ENCODE measurements around the gene KRI1.
A peak's percentile ranks its signal among the peaks of the same experiment; 100 is the strongest.
"Not testable (repeated sequence)": the region's sequence is repeated elsewhere in the genome, so short reads cannot be mapped to it uniquely, and the experiment has no call there.

KRI1 gene

GRCh38 chr19:10574462-10574861 is 8.7 kb upstream of the KRI1 start:
- no peak for DNase-seq

DNA sequence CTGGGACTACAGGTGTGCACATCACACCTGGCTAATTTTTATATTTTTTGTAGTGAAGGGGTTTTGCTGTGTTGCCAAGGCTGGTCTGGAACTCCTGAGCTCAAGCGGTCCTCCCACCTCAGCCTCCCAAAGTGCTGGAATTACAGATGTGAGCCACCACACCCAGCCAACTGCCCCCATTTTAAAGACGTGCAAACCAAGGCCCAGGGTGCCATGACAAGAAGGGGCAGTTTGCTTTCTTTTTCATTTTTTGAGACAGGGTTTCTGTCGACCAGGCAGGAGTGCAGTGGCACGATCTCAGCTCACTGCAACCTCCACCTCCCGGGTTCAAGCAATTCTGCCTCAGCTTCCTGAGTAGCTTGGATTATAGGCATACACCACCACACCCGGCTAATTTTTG is 8.0 kb upstream of the KRI1 start:
- not testable (repeated sequence) for DNase-seq

DNA sequence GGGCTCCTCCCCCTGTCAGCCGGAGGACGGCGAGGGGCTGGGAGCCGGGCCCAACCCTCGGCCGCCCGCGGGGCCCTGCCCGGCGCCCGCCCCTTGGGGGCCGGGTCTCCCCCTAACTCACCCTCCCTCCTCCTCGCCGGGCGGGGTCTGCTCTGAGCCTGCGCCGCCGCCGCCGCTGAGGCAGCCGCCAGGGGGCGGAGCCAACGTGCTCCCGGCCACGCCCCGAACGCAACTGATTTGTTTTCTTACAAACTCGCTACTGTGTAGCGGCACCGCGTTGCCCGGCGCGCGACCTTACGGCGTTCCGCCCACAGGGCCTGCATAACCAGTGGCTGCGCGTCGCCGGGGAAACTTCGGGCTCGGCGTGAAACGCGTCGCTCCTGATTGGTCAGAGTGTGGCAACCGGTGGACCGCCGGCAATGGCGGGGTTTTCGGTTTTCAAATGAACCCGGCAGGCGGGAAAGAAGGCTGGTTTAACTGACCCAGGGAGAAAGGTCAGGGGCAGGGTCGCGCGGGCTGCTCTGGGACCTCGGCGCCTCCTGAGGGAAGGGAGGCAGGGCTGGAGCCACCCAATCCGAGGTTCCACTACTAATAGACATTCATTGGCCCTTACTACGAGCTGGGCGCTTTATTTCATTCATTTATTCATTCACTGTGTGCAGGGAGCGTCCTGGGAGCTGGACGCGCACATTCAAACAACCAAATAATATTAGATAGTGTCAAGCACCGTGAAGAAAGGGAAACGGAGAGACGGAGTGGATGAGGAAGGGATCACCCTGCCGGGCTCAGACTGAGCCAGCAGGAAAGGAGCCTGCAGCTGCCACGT is 3.2 kb upstream of the KRI1 start, which contains the start of gene CDKN2D:
TSS of gene CDKN2D (minus strand) at position 154 of the 826 bp plus-strand sequence. CDS start 326 bp downstream, outside the sequence.
- peak; percentile 98 for DNase-seq

GRCh38 chr19:10568062-10568825 is 2.4 kb upstream of the KRI1 start:
- peak; percentile 56 for DNase-seq

- peak; percentile 19 for DNase-seq
Observed at GRCh38 chr19:10567656-10568055, 1.8 kb upstream of the KRI1 start.

GRCh38 chr19:10566658-10567410 is 1.0 kb upstream of the KRI1 start:
- DNase-seq: no peak

DNA sequence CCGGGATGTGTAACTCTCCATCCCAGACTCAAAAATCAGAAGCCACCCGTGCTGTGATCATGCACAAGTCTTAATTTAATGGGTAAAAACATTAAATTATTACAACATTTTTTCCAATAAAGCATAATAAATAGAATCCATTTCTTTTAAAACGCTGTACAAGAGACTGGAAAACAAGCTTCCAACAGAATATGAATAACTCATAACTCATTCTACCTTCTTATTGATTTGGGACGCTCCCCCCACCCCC is 523 bp upstream of the KRI1 start:
- no peak for DNase-seq

DNA sequence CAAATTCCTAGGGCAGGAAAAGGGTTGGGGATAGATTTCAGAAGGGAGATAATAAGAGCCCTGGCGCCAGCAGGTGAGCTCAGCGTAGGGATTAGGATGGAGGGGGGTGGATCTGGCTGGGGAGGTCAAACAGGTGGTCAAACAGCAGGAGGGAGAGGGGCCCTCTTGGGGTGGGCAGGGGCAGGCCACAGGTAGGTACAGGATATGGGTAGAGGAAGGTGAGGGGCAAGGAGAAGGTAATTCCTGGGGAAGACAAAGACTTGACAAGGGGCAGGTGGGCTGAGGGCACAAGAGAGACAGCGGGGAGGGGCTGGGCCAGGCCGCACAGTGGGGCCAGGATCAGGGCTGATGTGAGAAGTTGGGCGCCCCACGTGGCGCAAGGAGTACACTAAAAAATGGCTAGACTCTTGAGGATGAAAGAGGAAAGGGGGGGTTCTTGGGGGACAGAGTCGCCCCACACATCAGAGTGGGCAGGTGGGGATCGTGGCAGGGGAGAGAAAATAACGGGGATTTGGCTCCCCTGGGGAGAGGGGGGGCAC is 713 bp downstream of the KRI1 start:
- peak; percentile 46 for DNase-seq

- DNase-seq: no peak
Observed at GRCh38 chr19:10562609-10563008, 3.2 kb downstream of the KRI1 start.

DNA sequence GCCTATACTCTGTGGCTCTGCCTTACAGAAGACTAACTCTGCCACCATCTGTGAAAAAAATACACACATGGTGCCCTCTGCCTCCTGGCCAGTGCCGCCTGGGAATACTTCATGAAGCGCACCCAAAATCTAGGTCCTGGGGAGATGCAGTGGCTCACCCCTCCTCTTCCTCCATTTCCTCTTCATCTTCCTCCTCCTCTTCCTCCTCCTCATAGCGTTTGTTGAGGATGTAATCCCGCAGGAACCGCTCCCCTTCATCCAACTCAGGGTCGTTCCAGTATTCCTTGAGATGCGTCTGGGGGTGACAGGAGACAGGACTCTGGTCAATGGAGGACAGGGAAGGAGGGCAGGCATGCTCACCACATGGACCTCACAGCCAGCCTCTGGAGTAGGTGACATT is 5.7 kb downstream of the KRI1 start:
- DNase-seq: no peak

GRCh38 chr19:10557603-10558197 is 8.1 kb downstream of the KRI1 start:
- no peak for DNase-seq

- no peak for DNase-seq
Observed at GRCh38 chr19:10555610-10555973, 10.2 kb downstream of the KRI1 start.

DNA sequence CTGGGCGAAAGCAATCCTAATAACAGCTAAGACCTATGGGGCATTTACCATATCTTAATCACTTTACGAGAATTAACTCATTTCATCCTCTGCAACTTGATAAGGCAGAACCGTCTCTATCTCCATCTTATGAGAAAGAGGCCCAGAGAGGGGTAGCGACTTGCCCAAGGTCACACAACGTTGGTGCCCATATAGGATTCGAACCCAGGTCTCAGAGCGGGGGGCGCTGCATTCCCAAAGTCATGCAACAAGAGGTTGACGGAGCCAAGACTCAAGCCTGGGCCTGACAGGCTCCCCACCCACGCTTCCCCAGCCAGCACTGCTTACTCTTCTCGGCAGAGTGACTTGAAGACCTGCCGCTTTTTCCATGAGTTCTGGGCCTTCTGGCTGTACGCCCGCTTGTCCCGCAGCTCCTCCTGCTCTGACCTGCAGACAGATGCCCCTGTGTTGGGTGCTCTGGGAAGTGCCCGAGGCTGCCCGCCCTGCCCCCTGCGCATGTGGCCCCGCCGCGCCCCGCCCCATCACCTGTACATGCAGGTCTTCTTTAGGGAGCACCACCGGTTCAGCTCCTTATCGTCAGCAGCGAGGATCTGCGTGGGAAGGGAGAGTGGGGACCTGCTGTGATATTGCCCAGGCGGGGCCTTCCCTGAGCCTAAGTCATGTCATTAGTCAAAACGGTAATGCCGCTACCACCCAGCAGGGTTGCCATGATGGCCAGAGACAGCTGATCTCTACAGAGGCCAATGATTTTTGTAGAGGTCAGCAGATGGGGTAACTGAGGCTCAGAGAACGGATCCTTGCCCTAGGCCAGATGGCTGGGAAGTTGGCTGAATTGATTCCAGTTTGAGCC is 10.8 kb downstream of the KRI1 start:
- DNase-seq: no peak

DNA sequence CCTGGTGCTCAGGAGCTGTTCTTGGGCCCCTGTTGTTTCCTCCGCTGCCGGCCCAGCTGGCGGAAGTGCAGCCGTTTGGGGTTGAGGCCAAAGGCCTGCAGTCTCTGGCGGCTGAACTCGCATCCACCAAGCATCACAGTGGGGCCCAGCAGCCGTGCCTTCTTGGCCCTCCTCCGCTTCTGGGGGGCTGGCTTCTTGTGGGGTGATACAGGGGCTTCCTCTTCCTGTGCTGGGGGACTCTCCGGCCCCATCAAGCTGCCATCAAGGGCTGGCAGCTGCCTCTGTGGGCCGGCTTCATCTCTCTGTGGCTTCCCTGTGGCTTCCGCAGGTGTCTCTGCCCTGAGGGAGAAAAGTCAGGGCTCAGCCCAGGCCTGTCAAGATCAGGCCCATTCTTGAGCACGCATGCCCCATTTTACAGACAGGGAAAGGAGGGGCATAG is 11.8 kb downstream of the KRI1 start:
- no peak for DNase-seq

DNA sequence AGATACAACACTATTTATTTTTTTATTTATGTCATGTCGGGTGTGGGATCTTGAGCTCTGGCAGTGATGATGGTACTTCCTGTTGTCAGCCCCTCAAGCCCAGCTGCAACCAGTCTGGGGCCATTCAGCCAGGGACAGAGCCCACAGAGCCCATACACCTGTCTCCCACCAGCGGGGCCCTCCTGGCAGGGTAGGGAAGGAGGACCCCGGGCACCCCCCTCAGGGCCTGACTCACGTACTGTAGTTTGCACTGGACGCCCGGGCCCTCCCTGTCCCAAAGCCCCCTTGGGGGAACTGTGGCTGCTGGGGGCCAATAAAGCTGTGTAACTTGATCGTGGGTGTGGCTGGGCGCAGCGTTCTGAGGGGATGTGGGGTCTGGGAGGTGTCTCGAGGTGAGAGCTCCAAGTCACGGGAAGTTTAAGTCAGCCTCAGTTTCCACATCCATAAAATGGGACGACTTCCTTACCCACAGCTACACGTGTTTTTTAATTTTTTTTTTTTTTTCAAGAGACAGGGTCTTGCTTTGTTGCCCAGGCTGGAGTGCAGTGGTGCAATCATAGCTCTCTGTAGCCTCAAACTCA is 12.6 kb downstream of the KRI1 start:
- no peak for DNase-seq

DNA sequence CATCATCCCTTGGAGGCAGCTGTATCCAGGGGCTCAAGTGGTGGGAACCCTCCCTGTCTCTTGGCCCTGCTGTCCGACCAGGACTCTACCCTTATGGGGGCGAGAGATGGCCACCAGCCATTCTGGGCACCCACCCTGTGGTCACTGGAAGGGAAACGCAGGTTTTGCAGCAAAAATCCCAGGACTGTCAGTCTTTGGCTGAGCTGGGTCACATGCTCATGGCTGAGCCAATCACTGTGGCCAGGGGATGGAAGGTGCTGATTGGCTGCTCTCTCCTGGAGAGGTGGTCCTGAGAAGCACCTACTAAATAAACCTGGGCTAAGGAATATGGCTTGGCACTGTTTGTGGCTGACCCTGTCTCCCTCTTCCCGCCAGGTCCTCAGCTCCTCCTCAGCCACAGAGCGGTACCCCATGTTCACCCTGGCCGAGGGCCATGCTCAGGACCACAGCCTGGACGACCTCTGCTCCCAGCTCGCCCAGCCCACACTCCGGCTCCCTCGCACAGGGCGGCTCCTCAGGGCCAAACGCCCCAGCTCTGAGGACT is 13.2 kb downstream of the KRI1 start:
- DNase-seq: no peak

- DNase-seq: no peak
Observed at GRCh38 chr19:10551698-10552301, 14.0 kb downstream of the KRI1 start.

DNA sequence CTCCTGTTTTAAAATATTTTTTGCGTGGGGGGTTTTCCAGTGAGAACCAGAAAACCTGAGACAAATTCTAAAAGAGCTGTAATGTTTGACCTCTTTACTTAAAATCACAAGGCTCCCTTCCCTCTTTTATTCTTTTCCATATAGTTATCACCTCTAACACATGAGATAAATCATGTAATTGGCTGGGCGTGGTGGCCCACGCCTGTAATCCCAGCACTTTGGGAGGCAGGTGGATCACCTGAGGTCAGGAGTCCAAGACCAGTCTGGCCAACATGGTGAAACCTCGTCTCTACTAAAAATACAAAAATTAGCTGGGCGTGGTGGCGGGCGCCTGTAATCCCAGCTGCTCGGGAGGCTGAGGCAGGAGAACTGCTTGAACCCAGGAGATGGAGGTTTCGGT is 14.8 kb downstream of the KRI1 start:
- DNase-seq: not testable (repeated sequence)

- no peak for DNase-seq
Observed at GRCh38 chr19:10550336-10550735, 15.5 kb downstream of the KRI1 start.

DNA sequence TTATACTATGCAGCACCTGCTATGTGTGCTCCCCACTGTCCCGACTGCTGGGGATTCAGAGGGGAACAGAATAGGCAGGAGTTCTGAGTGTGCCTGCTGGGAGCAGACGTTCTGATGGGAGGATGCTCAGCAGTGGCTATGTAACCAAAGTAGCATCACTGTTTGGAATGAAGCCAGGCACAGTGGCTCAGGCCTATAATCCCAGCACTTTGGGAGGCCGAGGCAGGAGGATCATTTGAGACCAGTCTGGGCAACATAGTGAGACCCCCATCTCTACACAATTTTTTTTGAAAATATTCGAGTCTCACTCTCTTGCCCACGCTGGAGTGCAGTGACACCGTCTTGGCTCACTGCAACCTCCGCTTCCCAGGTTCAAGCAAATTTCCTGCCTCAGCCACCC is 16.1 kb downstream of the KRI1 start:
- no peak for DNase-seq

DNA sequence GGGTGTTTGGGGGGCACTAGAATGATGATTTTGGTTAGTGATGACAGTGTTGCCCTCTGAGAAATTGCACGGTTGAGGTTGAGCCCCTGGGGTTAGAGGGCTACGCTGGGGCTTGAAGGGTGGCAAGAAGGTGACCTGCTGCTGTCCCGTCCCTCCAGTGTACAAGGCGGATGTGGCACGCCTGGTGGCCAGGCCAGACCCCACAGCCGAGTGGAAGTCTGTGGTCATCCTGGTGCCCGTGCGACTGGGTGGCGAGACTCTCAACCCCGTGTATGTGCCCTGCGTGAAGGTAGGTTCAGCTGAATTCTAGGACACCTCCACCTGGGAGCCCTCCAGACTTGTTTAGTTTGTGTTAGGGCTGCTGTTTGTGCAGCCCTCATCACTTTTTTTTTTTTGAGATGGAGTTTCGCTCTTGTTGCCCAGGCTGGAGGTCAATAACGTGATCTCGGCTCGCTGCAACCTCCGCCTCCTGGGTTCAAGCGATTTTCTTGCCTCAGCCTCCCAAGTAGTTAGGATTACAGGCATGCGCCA is 17.0 kb downstream of the KRI1 start:
- no peak for DNase-seq

All from DMS79 treated with DMSO at 0.1 percent for 48 hours (cell line).